KMS-11 (cell line): Measurements from ENCODE around the gene GNLY.

Experiments used
- H2AFZ ChIP-seq: fragments of 200-600 bp; sonication (generic); 2 replicates; pipeline ENCODE4 v1.6.1; 2016; ENCODE audit warnings: antibody characterized with exemption, mixed run types, low read depth
- H3K27ac ChIP-seq: fragments of 200-600 bp; sonication (generic); 2 replicates; pipeline ENCODE4 v1.6.1; 2016; ENCODE audit warnings: mild to moderate bottlenecking, mixed run types
- H3K27me3 ChIP-seq: fragments of 200-600 bp; sonication (generic); 2 replicates; pipeline ENCODE4 v1.6.1; 2017; ENCODE audit warnings: mild to moderate bottlenecking, low read depth, mixed run types, moderate library complexity; ENCODE audit not compliant: insufficient read depth
- H3K36me3 ChIP-seq: fragments of 200-600 bp; sonication (generic); 2 replicates; pipeline ENCODE4 v1.6.1; 2017; ENCODE audit warnings: mild to moderate bottlenecking, mixed run types; ENCODE audit not compliant: insufficient read depth
- H3K4me1 ChIP-seq: fragments of 200-600 bp; sonication (generic); 2 replicates; pipeline ENCODE4 v1.6.1; 2016; ENCODE audit warnings: mild to moderate bottlenecking, low read depth, mixed run types; ENCODE audit not compliant: poor library complexity, severe bottlenecking
- H3K4me2 ChIP-seq: fragments of 200-600 bp; sonication (generic); 2 replicates; pipeline ENCODE4 v1.7.0; 2016; ENCODE audit warnings: mild to moderate bottlenecking, mixed run types
- H3K4me3 ChIP-seq: fragments of 200-600 bp; sonication (generic); IDR thresholded peaks from 2 replicates; pipeline ENCODE4 v1.6.1; 2017; ENCODE audit warnings: low read depth, low read length, mixed read lengths; ENCODE audit not compliant: insufficient read depth
- H3K79me2 ChIP-seq: fragments of 200-600 bp; sonication (generic); 2 replicates; pipeline ENCODE4 v1.6.1; 2016; ENCODE audit warnings: low read depth, mixed run types; ENCODE audit not compliant: insufficient read depth
- H3K9ac ChIP-seq: fragments of 200-600 bp; sonication (generic); 2 replicates; pipeline ENCODE4 v1.6.1; 2016; ENCODE audit warnings: mild to moderate bottlenecking, mixed run types
- H4K20me1 ChIP-seq: fragments of 200-600 bp; sonication (generic); 2 replicates; pipeline ENCODE4 v1.6.1; 2016; ENCODE audit warnings: mild to moderate bottlenecking, mixed run types; ENCODE audit not compliant: insufficient read depth
- TF ChIP-seq, protein P1 (sequence below): fragments of 200-600 bp; sonication (generic); conservative IDR thresholded peaks from 2 replicates; pipeline ENCODE4 v1.6.1; 2017; ENCODE audit warnings: low read depth, mild to moderate bottlenecking, antibody characterized with exemption, low read length, moderate library complexity, mixed read lengths

The GNLY gene

DNA sequence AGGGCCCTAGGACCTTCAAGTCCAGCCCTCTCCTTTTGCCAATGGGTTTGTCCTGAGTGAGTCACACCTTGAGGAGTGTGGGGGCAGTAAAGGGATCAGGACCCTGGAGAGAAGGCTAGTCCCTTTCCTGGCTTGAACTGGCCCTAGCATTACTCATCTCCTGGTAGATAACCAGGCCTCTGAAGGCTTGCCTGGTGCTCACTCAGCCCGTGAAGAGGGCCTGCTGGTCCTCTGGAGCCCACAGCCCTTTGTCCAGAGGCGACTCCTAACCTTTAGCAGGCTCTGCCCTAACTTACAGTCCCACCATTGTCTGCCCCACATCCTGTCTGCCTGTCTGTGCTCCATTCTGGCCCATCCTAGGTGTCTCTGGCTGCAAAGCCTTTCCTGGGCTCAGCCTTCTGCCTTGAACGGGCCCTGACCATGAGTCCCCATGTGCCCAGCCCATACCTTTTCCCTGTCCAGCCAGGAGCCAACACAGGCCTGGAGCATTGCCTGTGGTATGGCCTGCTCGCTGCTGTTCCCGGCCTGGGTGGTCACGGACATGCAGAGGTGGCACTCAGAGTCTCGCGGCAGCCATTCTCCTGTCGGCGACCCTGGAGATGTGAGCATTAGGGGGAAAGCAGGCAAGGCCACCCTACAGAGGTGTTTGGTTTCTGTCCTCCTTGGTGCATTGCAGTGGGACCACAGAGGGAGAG, 31.1 kb upstream of the GNLY start:
- no peak overlapping the region for H3K27ac ChIP-seq
- no peaks in the 10 kb centered on the region for H3K4me1 ChIP-seq
- H3K27me3 ChIP-seq = no peaks in the 10 kb centered on the region
- no peak overlapping the region for H3K4me3 ChIP-seq
- no peak overlapping the region for H3K9ac ChIP-seq
- no peak overlapping the region for H3K4me2 ChIP-seq
- no peaks in the 10 kb centered on the region for H4K20me1 ChIP-seq
- H3K36me3 ChIP-seq = no peaks in the 10 kb centered on the region
- TF ChIP-seq, protein P1, sequence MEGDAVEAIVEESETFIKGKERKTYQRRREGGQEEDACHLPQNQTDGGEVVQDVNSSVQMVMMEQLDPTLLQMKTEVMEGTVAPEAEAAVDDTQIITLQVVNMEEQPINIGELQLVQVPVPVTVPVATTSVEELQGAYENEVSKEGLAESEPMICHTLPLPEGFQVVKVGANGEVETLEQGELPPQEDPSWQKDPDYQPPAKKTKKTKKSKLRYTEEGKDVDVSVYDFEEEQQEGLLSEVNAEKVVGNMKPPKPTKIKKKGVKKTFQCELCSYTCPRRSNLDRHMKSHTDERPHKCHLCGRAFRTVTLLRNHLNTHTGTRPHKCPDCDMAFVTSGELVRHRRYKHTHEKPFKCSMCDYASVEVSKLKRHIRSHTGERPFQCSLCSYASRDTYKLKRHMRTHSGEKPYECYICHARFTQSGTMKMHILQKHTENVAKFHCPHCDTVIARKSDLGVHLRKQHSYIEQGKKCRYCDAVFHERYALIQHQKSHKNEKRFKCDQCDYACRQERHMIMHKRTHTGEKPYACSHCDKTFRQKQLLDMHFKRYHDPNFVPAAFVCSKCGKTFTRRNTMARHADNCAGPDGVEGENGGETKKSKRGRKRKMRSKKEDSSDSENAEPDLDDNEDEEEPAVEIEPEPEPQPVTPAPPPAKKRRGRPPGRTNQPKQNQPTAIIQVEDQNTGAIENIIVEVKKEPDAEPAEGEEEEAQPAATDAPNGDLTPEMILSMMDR = no peak
- no peak overlapping the region for H2AFZ ChIP-seq
- H3K79me2 ChIP-seq = no peaks in the 10 kb centered on the region

DNA sequence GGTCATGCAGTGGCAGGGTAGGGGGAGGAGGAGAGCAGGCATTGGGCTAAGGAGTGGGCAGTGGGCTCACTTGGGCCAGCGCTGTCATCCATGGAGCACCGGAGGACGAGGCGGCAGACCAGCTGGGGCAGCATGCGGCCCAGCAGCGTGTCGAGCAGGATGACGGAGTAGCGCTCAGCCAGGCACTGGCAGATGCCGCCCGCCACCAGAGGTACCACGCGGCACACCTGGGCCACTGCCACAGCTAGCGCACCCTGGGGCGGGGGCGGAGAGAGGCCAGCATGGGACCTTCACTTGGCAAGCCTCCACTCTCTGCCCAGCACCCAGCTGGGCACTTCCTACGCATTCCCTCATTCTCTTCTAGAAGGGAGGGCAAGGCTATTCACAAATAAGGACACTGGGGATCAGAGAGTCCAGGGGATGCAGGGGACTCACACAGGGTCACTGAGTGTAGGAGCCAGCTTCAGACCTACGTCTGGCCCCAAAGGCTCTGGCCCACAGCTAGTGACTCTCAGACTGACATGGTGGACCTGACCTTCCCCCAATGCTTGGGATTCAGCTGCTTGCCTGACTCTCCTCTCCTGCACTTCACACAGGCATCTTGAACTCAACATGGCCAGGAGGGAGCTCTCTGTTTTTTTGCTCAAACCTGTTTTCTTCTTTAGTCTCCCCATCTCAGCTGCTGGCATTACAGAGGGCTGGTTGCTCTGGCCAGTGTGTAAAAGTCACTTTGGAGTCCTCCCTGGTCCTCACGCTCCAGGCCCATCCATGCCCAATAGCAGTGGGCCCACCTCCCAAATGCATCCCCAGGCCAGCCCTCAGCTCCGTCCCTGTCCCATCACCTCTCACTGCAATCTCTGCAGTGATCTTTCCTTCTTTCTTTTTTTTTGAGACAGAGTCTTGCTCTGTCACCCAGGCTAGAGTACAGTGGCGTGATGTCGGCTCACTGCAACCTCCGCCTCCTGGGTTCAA, 30.3 kb upstream of the GNLY start:
- Histone ChIP-seq H3K79me2 (no peaks in the 10 kb centered on the region), H3K27ac (no peak overlapping the region), H3K9ac (no peak overlapping the region), H3K4me2 (no peak overlapping the region), H3K4me1 (no peaks in the 10 kb centered on the region), H3K36me3 (no peaks in the 10 kb centered on the region), H2AFZ (no peak overlapping the region), H3K4me3 (no peak overlapping the region), H3K27me3 (no peaks in the 10 kb centered on the region), H4K20me1 (no peaks in the 10 kb centered on the region)
- TF ChIP-seq, protein P1 = no peak

DNA sequence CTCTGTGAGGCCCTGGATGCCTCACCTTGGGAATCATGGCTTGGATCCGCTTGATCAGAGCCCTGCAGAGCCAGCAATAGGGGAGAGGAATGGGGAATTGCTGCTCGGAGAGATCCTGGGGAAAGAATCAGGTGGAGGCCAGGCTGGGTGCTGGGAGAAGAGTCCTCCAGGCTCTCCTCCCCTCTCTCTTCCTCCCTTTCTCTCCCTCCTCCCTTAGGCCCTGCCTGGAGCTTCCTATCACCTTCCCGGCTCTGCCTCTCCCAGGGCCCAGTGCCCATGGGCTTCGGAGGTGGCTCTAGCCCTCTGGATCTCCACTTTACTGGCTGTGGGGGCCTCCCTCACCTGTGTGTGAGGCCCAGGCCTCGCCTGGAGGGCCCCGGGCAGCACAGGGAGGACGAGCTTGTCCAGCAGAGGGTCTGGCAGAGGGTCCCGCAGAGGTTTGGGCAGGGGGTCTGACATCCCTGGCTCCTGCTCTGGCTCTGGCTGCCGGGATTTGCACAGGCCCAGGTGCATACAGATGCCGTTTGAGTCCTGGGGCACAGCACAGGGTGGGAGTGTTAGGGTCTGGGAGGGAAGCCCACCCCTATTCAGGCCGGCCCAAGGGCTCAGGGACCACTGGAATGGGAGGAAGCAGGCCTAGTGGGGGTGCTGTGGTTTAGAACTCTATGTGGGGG, 28.8 kb upstream of the GNLY start:
- TF ChIP-seq, protein P1 = no peak
- Histone ChIP-seq H3K27ac (no peak overlapping the region), H2AFZ (no peak overlapping the region), H3K36me3 (no peaks in the 10 kb centered on the region), H3K27me3 (no peaks in the 10 kb centered on the region), H3K79me2 (no peaks in the 10 kb centered on the region), H4K20me1 (no peaks in the 10 kb centered on the region), H3K4me1 (no peaks in the 10 kb centered on the region), H3K4me3 (no peak overlapping the region), H3K9ac (no peak overlapping the region), H3K4me2 (no peak overlapping the region)

DNA sequence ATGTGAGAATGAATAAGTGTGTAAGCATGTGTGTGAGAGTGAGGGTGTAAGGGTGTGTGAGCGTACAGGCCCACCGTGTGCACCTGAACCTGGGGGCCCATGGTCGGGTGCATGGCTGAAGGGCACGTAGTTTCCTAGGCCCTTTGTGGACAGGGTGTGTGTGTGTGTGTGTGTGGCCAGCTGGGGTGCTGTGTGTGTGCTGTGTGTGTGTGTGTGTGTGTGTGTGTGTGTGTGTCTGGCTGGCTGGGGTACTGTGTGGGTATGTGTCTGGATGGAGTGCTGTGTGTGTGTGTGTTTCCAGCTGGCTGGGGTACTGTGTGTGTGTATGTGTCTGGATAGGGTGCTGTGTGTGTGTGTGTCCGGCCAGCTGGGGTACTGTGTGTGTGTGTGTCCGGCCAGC, 28.1 kb upstream of the GNLY start:
- Histone ChIP-seq H2AFZ (no peak overlapping the region), H3K79me2 (no peaks in the 10 kb centered on the region), H3K4me2 (no peak overlapping the region), H3K27me3 (no peaks in the 10 kb centered on the region), H3K4me1 (no peaks in the 10 kb centered on the region), H3K9ac (no peak overlapping the region), H4K20me1 (no peaks in the 10 kb centered on the region), H3K36me3 (no peaks in the 10 kb centered on the region), H3K4me3 (no peak overlapping the region), H3K27ac (no peak overlapping the region)
- TF ChIP-seq, protein P1 = no peak
